ENCODE measurements around the gene LDHAL6A.

Gene LDHAL6A

DNA sequence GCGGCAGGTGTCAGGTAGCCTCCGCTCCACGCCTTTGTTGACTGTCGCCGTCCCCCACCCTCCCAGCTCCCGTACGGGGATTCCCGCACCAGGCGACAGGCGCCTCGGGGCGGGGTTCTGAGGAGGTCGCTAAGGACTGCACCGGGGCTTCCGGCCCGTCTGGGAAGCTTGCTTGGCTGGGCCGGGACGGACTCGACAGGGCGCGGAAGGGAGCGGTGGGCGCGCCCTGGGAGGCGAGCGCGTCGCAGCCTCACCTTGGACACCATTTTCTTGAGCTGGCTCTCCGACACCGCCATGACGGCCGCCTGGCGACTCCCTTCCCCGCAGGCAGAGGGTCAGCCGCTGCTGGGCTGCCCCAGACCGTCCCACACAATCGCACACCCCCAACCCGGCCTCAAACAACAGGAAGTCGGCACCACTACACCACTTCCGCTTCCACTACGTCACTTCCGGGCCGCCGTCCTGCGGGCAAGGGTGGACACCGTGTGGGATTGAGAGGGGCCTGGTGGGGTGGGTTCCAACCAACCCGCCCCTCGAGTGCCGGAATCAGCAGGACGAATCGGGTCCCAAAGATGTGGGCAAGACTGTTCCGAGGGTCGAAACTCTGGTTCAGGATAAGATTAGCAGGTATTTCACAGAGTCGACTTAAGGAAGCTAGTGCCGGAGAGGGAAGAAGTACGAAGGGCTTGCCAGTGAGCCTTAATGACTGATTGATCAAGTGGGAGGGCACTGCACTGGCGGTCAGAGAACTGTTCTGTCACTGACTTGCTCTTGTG, 71.1 kb downstream of the LDHAL6A start, which contains the start of gene TSG101 (continued):
- TF ChIP-seq, protein P1, sequence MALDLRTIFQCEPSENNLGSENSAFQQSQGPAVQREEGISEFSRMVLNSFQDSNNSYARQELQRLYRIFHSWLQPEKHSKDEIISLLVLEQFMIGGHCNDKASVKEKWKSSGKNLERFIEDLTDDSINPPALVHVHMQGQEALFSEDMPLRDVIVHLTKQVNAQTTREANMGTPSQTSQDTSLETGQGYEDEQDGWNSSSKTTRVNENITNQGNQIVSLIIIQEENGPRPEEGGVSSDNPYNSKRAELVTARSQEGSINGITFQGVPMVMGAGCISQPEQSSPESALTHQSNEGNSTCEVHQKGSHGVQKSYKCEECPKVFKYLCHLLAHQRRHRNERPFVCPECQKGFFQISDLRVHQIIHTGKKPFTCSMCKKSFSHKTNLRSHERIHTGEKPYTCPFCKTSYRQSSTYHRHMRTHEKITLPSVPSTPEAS (tag by site-specific recombination; IDR thresholded peaks at IDR 0.05): no peak
- TF ChIP-seq GLI4 (tag by site-specific recombination; IDR thresholded peaks at IDR 0.05) (no peak), ZNF514 (tag by site-specific recombination; IDR thresholded peaks at IDR 0.05) (no peak), ZNF121 (tag by site-specific recombination; IDR thresholded peaks at IDR 0.05) (no peak), OSR2 (tag by site-specific recombination; IDR thresholded peaks at IDR 0.05) (0 out of 2 replicates have a peak, but pooled peaks have one; percentile 28), ZNF548 (tag by site-specific recombination; IDR thresholded peaks at IDR 0.05) (no peak), MYNN (tag by site-specific recombination; IDR thresholded peaks at IDR 0.05; ENCODE audit: borderline replicate concordance) (no peak), ZNF544 (tag by site-specific recombination; IDR thresholded peaks at IDR 0.05) (no peak), HOXD13 (CRISPR knock-in tag; IDR thresholded peaks at IDR 0.05; ENCODE audit: borderline replicate concordance) (no peak), OVOL3 (tag by site-specific recombination; IDR thresholded peaks at IDR 0.05) (0 out of 2 replicates have a peak, but pooled peaks have one; percentile 54), ZNF837 (tag by site-specific recombination; IDR thresholded peaks at IDR 0.05) (no peak), ZNF747 (tag by site-specific recombination; IDR thresholded peaks at IDR 0.05) (no peak), ZBTB7A (tag by site-specific recombination; IDR thresholded peaks at IDR 0.05; ENCODE audit: low read depth) (no peak), ZNF433 (tag by site-specific recombination; IDR thresholded peaks at IDR 0.05; ENCODE audit: low read depth) (no peak), ZFP41 (tag by site-specific recombination; IDR thresholded peaks at IDR 0.05; ENCODE audit: borderline replicate concordance) (no peak), ZNF530 (tag by site-specific recombination; IDR thresholded peaks at IDR 0.05; ENCODE audit: low read depth) (no peak), ZBTB8A (tag by site-specific recombination; IDR thresholded peaks at IDR 0.05) (peak; percentile 56; the same call in 1 of the 2 replicates), ZNF184 (tag by site-specific recombination; IDR thresholded peaks at IDR 0.05) (no peak), KLF10 (tag by site-specific recombination; IDR thresholded peaks at IDR 0.05) (peak; percentile 73)
- TF ChIP-seq, protein P2, sequence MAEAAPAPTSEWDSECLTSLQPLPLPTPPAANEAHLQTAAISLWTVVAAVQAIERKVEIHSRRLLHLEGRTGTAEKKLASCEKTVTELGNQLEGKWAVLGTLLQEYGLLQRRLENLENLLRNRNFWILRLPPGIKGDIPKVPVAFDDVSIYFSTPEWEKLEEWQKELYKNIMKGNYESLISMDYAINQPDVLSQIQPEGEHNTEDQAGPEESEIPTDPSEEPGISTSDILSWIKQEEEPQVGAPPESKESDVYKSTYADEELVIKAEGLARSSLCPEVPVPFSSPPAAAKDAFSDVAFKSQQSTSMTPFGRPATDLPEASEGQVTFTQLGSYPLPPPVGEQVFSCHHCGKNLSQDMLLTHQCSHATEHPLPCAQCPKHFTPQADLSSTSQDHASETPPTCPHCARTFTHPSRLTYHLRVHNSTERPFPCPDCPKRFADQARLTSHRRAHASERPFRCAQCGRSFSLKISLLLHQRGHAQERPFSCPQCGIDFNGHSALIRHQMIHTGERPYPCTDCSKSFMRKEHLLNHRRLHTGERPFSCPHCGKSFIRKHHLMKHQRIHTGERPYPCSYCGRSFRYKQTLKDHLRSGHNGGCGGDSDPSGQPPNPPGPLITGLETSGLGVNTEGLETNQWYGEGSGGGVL (tag by site-specific recombination; IDR thresholded peaks at IDR 0.05): peak; percentile 52
- TF ChIP-seq, protein P3, sequence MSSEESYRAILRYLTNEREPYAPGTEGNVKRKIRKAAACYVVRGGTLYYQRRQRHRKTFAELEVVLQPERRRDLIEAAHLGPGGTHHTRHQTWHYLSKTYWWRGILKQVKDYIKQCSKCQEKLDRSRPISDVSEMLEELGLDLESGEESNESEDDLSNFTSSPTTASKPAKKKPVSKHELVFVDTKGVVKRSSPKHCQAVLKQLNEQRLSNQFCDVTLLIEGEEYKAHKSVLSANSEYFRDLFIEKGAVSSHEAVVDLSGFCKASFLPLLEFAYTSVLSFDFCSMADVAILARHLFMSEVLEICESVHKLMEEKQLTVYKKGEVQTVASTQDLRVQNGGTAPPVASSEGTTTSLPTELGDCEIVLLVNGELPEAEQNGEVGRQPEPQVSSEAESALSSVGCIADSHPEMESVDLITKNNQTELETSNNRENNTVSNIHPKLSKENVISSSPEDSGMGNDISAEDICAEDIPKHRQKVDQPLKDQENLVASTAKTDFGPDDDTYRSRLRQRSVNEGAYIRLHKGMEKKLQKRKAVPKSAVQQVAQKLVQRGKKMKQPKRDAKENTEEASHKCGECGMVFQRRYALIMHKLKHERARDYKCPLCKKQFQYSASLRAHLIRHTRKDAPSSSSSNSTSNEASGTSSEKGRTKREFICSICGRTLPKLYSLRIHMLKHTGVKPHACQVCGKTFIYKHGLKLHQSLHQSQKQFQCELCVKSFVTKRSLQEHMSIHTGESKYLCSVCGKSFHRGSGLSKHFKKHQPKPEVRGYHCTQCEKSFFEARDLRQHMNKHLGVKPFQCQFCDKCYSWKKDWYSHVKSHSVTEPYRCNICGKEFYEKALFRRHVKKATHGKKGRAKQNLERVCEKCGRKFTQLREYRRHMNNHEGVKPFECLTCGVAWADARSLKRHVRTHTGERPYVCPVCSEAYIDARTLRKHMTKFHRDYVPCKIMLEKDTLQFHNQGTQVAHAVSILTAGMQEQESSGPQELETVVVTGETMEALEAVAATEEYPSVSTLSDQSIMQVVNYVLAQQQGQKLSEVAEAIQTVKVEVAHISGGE (tag by site-specific recombination; conservative IDR thresholded peaks at IDR 0.05; ENCODE audit: low read depth): peak; percentile 97
- TF ChIP-seq, protein P4, sequence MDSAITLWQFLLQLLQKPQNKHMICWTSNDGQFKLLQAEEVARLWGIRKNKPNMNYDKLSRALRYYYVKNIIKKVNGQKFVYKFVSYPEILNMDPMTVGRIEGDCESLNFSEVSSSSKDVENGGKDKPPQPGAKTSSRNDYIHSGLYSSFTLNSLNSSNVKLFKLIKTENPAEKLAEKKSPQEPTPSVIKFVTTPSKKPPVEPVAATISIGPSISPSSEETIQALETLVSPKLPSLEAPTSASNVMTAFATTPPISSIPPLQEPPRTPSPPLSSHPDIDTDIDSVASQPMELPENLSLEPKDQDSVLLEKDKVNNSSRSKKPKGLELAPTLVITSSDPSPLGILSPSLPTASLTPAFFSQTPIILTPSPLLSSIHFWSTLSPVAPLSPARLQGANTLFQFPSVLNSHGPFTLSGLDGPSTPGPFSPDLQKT (IDR thresholded peaks at IDR 0.05; ENCODE audit: borderline replicate concordance, low read depth, low read length): no peak
- TF ChIP-seq, protein P5, sequence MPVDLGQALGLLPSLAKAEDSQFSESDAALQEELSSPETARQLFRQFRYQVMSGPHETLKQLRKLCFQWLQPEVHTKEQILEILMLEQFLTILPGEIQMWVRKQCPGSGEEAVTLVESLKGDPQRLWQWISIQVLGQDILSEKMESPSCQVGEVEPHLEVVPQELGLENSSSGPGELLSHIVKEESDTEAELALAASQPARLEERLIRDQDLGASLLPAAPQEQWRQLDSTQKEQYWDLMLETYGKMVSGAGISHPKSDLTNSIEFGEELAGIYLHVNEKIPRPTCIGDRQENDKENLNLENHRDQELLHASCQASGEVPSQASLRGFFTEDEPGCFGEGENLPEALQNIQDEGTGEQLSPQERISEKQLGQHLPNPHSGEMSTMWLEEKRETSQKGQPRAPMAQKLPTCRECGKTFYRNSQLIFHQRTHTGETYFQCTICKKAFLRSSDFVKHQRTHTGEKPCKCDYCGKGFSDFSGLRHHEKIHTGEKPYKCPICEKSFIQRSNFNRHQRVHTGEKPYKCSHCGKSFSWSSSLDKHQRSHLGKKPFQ (tag by site-specific recombination; IDR thresholded peaks at IDR 0.05): no peak
- TF ChIP-seq, protein P6, sequence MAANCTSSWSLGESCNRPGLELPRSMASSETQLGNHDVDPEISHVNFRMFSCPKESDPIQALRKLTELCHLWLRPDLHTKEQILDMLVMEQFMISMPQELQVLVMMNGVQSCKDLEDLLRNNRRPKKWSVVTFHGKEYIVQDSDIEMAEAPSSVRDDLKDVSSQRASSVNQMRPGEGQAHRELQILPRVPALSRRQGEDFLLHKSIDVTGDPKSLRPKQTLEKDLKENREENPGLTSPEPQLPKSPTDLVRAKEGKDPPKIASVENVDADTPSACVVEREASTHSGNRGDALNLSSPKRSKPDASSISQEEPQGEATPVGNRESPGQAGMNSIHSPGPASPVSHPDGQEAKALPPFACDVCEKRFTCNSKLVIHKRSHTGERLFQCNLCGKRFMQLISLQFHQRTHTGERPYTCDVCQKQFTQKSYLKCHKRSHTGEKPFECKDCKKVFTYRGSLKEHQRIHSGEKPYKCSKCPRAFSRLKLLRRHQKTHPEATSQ (tag by site-specific recombination; IDR thresholded peaks at IDR 0.05): no peak
- TF ChIP-seq, protein P7, sequence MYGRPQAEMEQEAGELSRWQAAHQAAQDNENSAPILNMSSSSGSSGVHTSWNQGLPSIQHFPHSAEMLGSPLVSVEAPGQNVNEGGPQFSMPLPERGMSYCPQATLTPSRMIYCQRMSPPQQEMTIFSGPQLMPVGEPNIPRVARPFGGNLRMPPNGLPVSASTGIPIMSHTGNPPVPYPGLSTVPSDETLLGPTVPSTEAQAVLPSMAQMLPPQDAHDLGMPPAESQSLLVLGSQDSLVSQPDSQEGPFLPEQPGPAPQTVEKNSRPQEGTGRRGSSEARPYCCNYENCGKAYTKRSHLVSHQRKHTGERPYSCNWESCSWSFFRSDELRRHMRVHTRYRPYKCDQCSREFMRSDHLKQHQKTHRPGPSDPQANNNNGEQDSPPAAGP (tag by site-specific recombination; IDR thresholded peaks at IDR 0.05): peak; percentile 43; the same call in 1 of the 2 replicates

All from HEK293 (cell line).